ENCODE data around the gene ATP11B.
"Not testable (repeated sequence)": the region's sequence is repeated elsewhere in the genome, so short reads cannot be mapped to it uniquely, and the experiment has no call there.

ATP11B gene

DNA sequence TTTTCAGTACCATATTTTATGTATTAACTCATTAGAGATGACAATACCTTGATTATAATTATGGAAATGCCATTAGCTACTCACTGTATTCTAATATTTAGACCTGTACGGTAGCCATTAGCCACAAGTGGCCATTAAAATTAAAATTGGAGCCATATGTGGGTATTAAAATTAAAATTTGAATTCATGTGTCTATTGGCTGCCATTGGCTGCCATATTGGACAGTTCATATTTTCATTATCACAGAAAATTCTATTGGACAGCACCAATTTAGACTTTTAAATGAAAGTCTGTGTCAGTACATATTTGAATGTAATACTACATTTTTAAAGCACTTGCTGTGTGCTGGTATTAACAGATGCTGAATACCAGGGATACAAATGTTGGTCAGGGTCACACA is 3.0 kb downstream of the ATP11B start:
- DNase-seq, result no peak

DNA sequence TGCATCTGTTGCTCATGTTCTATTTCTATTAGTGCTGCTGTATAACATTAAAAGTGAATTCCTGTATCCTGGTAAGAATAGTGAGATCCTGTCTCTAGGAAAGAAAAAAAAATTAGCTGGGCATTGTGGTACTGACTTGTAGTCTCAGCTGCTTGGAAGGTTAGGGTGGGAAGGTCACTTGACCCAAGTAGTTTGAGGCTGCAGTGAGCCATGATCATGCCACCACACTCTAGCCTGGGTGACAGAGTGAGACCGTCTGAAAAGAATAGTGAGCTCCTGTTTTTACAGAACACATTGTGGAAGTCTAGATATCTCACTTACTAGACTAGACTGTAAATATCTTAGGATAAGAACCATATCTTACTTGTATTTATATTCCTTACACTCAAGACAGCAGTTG is 4.6 kb downstream of the ATP11B start:
- DNase-seq, result no peak

- not testable (repeated sequence) for DNase-seq
These were observed 5.8 kb downstream of the ATP11B start for GRCh38 chr3:182799143-182799542.

DNA sequence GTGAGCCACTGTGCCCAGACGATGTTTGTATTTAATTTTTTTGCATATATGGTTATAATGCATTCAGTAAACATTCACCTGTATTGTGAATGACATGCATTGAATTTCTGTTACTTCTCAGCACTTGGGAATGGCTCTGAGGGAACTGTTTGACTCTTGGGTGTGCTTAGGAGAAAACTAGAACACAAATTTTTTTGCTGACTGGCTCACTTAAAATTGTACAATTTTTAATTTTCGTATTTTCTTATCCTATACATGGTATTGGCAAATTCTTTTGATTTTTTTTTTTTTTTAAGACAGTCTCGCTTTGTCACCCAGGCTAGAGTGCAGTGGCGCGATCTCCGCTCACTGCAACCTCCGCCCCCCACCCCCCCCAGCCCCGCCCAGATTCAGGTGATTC is 7.2 kb downstream of the ATP11B start:
- no peak for DNase-seq

DNA sequence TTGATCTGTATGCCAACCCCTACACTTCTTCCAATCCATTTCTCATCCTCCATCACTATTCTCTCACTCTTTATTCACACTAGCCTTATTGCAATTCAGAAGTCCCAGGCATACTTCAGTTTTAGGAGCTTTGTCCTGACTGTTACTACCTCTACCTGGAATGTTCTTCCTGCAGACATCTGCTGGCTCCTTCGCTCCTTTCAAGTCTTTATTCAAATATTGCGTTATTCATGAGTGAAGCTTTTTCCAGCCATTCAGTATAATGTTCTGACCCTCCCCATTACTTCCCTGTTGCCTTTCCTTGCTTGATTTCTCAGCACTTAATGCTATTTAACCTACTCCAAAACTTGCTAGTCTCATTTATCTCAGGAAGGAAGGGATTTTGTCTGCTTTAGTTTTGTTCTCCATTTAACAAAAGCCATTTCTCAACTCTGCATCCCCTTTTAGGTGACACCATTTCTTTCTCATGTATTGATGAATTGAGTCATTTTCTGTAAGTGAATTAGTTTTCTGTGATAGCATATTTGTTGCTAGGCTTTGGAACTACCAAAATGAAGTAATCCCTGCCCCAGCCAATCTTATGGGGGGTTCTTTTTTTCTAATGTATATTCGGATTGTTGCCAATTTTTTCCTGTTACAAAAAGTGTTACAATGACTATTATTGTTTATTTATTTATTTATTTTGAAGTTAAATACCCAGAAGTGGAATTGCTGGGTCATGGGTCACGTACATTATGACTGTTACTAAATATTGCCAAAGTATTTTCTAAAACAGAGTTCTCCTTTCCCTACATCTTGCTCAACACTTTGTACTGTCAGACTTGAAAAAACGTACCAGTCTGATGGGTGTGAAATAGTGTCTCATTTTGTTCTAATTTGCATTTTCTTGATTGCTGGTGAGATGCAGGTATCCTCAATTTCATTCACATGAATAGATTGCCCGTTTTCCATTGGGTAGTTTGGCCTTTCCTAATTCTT is 9.4 kb downstream of the ATP11B start:
- DNase-seq, result no peak

DNA sequence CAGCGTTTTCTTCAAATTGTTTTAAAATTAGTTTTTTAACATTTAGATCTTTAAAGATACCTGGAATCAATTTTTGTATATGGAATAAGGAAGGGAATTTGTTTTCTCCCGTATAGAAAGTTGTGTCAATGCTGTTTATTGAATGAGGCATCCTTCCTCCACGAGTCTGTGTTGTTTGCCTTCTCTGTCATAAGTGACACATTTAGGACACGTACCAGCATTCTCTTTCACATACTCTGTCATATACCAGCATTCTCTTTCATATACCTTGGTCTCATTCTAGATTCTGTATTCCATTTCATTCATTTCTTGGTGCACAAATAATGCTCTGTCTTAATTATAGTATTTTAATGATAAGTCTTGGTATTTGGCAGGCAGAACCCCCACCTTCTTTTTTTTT is 10.3 kb downstream of the ATP11B start:
- DNase-seq, result no peak

DNA sequence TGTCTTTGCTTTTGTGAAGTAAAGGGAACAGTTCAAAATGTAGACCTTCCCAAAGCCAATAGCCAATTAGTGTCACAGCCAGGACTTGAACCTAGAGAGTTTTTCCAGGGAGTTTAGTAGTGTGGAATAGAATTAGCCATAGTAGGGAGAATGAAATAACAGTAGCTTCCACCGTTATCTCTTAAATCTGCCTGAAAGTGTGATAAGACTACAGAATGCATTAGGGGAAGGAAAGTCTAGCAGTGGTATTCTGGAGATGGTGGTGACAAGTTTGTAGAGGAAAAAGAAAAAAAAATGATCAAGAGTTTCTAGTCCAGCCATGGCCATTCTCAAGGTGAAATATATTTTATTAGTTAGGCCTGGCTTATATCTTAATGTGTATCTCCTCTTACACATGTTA is 13.8 kb downstream of the ATP11B start:
- no peak for DNase-seq

DNA sequence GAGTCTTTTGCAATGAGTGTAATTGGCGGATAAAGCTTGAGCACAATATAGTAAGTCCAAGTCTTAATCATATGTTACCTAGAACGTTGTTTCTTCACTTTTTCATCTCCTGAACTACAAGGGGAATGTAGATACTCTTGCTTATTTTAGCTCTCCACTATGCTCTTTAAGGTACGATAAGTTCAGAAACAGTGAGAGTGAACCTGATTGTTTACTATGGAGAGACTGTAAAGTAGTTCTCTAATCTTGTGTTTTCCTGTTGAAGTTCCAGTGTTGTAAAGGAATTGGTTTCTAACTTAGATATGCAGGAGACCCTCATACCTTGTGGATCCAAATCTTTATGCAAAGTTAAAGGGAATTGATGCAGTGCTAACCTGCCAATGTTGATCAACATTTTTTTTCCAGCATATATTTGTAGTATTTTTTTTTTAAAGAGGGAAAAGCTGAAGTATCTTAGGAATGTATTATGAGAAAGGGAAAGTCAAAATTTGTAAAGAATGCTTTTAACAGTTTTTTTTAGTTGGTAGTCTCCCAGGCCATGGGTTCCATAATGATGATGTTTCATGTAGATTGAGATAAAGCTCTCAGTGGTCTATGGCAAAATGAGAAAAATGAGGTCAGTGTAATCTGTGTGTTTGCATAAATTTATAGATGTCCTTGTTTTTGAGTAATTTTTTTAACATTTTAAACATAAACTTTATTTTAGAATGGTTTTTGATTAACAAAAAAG is 14.9 kb downstream of the ATP11B start:
- no peak for DNase-seq

DNA sequence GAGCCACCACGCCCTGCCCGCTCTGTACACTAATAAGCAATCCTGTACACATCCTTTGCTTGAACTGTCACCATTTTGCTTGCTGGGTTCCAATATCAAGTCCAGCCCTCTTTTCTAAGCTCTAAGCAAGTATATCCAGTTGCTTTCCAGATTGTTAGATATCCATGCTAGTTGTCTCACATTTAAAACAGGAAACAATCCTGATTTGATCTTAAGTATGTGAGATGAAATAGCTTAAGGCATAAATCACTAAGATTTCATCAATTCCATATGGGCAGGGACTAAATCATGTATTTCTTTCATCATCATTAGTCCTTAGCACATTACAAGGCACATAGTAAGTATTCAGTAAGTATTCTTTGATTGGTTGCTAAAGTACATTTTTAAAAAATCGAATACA is 16.2 kb downstream of the ATP11B start:
- no peak for DNase-seq

DNA sequence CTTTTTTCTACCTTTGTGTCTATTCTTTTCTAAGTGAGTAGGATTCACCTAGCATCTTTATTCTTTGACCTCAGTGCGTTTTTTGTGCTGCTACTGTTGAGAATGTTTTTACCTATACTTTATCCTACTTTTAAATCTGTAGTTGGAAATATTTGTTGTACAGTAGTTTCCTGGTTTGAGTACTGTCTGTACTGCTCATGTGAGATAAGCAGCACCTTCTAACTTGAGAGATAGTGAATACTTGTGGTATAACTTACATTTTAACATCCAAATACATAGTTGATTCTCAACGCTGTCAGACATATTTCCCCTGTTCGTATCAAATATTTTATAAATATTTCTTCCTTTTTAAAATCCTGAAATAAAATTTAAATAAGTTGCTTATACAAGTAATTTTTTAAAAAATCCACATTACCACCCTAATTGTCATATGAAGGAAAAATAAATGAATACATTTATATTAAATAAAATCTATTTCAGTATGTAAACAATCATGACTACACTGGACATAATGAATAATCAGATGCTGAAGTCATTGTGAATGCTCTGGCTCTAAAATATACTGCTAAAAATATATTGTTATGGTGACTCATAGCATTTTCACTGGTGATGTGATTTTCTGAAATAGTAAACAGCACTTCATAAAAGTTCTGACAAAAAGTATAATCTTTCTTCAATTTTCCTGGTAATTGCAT is 17.4 kb downstream of the ATP11B start:
- no peak for DNase-seq

- no peak for DNase-seq
These were observed 17.9 kb downstream of the ATP11B start for GRCh38 chr3:182811269-182811596.

DNA sequence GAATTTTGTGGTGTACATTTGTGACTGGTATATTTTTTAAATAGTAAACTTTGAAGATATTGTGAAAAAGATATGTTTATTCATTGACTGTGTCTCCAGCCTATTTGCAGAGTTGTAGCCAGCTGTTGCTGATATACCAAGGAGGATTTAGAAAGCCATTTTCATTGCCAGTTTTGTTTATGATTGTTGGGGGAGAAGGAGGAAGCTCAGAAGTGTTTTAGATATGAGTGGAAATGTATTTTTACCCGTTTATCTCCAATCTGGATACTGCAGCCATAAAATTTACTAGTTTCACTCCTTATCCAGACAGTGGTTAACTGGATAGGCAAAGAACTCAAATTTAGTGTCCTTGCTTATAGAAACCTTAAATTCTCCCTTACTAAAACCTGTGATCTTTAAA is 18.8 kb downstream of the ATP11B start:
- no peak for DNase-seq

- DNase-seq, result no peak
These were observed 21.2 kb downstream of the ATP11B start for GRCh38 chr3:182814419-182815062.

GRCh38 chr3:182816181-182816580 is 22.9 kb downstream of the ATP11B start:
- no peak for DNase-seq

GRCh38 chr3:182818296-182818978 is 25.1 kb downstream of the ATP11B start:
- no peak for DNase-seq

DNA sequence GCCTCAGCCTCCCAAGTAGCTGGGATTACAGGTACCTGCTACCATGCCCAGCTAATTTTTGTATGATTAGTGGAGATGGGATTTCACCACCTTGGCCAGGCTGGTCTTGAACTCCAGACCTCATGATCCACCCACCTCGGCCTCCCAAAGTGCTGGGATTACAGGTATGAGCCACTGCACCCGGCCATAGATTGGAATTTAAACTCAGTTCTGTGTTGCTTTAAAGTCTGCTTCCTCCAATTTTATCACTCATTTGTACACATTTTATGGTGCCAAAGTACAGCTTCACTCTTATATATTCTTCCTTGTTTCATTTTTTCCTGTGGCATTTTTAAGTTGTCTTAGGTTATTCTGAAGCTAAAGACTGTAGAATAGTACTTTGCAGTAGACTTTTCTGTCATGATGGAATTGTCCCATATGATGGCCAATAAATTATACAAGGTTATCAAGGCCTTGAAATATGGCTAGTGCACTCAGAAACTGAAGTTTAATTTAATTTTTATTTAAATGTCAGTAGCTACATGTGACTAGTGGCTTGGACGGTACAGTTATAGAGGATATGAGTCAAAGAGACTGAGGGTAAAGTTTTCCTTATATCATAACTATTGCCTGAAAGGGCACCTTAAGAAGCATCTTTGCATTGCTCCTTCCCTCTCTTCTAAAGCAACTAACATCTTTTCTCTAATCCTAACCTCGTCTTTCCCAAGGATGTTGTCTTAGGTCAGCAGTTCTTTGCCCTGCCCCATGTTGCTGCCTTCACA is 28.1 kb downstream of the ATP11B start:
- DNase-seq, result no peak

- not testable (repeated sequence) for DNase-seq
These were observed 29.0 kb downstream of the ATP11B start for GRCh38 chr3:182822260-182822659.

DNA sequence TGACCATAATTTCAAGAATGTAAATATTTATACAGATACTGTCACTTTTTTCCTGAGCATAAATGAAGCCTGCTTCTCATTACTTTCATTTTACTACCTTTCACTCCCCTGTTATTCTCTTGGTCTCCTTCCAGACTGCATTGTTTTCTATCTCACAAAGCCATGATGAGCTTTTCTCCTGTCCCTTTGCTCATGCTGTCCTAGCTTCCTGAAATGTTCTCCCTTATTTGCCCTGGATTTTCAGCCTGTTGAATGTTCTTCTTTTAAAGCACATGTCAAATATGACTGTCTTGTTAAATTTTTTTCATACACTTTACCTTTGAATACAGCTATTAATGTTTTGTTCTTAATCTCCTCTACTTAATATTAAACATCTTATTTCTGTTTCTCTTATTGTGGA is 31.7 kb downstream of the ATP11B start:
- DNase-seq, result no peak

GRCh38 chr3:182829761-182830405 is 36.6 kb downstream of the ATP11B start:
- DNase-seq, result no peak

DNA sequence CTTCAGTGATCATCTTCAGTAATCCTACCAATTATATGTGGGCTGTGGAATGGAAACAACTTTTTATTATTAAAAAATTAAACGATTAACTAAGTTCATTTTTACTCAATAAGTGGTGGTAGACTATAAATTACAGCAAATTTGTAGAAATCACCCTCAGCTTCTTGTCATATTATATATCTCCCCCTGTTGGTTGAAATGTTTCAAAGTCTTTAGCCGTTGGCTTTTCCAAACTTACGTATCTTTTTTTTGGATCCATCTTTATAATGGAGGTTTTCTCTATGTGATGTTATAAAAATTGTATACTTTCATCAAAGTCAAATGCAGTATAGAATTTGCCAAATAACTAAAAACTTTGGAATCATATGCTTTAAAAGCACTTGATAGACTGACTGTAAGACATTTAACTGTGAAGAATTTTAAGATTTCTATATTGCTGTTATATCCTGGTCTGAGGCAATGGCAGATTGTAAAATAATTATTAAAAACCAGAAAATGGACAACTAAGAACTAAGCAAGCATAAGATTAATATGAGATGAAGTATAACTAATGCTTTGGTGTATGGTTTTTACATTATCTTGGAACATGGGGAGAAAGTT is 44.7 kb downstream of the ATP11B start:
- no peak for DNase-seq

GRCh38 chr3:182843478-182843877 is 50.2 kb downstream of the ATP11B start:
- DNase-seq, result no peak

Data from NCI-H2081 treated with DMSO at 0.1 percent for 48 hours (cell line).